Bone marrow (tissue), 2 donors: ENCODE data around the gene STX7.

ENCODE experiments used
- DNase-seq, 2 donors: peaks; one replicate each; lab custom pipeline; 2025; lab: John Stamatoyannopoulos, UW

The STX7 gene

DNA sequence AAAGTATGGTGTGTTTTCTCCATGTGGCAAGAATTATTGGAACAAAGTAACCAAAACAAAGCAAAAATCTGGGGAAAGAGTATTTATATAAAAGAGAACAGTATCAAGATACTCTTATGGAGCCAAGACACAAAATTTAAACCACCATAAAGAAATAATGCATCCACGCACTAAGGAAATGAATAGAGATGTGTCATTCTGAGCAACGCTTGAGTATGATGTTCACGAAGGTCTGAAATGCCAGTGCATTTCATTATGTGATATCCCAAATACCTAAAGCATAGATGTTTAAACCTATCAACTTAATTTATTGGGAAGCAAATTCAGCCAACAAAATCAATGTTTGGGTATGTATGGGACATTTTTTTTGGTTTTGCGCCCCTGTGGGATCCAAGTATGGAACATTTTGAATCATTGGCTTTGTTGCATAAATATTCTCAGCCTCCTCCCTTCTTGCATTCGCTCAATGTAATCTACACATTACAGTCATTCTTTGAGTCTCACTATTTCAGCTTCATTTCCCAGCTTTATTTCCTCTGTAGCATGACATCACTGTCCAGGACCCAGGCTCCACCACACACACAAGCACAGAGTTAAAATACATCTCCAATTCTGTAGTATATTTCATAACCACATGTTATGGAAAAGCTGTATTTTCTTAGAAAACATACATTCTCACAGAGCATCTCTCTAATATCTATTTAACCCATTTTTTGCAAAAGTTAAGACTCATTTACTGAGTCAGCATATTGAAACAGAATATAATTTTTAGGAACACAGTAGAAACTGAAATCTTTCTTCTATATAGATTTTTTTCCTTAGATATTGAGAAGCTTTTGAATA lies 100.0 kb downstream of the STX7 start:
- no peak for DNase-seq

DNA sequence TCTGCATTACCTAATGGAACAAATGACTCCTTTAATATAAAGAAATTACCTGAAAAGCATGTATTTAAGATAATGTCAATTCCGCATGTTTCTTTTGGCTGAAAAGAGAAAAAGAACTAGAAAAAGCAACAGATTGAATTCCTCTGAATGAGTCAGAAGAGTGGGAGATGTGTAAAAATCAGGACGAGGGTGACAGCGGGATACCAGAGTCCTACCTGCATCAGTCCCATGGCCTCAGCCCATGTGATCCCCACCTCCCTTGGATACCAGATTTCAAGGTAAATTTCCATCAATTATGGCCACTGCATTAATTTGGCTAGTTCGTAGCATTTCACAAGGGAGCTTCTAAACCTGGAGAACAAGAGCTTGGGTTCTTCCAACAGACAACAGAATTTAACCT lies 101.6 kb downstream of the STX7 start:
- DNase-seq: no peak

DNA sequence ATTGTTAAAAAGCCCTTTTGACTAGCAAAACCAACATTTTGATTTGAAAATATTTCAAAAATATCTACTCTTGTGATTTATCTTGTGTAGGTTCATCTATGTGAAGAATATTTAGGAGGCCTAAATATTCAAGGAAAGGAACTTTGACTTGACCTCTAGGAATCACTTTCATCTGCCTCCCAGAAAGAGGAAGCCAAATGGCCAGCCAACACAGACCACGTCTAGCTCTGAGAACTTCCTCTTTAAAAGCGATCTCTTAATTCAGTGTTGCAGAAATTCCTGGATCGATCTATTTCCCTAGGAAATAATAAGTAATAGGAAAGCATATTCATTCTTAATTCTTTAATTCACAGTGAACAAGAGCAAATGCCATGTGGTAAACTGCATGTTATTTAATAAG lies 102.1 kb downstream of the STX7 start:
- no peak for DNase-seq

DNA sequence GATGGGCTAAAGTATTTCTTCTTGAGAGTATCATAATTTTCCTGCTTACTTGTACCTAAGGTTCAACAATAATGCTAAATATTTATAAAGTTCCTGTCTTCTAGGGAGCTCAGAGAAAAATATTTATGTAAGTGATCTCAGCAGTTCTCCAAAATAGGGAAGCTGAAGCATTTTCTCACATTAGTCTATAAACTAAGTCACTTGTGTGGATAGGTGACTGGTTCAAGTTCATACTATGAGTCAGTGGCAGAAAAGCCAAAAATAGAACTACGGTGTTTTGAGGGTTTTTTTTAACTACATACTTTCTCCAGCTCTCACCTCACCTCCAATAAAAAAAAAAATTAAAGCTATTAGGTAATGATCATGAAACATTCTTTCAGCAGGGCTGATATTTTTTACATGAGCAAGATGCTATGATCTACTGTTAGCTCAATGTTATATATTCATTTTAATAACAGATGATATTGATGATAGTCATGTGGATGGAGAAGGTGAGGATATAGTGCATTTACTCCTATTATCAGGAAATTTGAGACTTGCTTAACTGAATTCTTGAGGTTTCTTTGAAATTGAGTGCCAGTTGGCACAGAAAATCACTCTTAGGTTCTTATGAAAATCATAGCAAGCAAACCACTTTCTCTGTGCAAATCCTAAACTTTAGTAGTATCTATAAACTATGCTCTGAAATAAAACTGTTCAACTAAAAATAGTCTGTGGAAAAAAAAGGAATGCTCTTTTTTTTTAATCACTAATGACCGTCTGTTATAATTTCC lies 107.6 kb downstream of the STX7 start:
- no peak for DNase-seq

DNA sequence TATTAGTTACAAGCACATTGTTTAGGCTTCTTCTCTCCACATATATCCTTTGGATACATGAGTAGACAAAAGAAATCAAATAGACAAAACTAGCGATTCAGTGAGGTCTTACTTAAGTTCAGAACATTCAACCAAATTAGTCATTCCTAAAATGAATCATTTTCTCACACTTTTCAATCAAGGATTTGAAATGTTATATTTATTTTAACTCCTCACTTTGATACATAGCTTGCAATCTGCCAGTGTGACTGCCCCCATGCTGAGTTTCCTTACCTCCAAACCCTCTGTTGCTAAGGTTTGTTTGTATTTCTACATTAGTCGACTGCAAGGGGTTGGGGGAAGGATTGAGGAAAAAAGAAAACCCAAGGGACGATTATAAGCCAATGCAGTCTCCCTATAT lies 108.2 kb downstream of the STX7 start:
- no peak for DNase-seq

DNA sequence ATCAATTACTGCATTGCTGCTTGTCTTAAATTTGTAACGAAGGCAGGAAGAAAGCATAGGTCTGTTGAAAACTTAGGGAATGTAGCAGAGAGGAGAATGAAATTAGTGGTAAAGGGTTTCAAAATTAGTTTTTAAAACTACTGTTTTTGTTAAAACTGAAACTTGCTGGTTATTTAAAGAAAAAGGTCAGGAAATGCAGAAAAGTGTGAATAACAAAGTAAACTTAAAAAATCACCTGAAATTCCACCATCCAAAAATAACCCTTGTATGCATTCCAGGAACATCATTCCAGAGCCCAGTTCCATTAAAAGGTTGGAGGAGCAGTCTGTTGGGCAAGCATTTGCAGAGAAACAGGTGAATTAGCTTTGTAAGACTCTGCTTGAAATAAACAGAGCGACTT lies 108.6 kb downstream of the STX7 start:
- DNase-seq: no peak

DNA sequence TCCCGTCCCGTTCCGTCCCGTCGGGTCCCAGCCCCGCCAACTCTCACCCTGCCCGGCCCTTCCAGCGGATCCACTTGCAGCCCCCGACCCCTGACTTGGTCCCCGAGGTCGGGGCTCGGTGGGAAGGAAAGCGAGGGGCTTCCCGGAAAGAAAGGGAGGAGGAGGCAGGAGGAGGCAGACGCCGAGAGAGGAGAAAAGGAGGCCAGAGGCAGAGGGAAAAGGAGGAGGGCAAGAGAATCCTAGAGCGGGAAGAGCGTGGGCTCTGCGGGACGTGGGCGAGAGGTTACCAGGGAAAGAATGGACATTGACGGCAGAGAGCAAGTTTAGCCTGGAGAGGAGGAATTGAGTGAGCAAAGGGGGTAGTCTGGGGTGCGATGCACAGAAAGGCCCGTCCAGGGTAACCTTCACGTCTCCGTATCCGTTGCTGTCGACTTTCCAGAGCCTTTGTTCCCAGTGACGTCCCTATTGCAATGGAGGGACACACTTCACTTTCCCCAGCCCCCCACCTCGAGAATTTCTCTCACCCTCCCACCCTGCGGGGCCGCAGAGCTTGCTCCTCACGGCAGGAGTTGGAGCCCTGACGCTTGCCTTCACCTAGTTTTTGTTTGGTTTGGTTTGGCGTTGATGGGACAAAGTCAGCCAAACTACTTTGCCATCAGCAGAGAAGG lies 111.2 kb downstream of the STX7 start:
- DNase-seq: no peak

DNA sequence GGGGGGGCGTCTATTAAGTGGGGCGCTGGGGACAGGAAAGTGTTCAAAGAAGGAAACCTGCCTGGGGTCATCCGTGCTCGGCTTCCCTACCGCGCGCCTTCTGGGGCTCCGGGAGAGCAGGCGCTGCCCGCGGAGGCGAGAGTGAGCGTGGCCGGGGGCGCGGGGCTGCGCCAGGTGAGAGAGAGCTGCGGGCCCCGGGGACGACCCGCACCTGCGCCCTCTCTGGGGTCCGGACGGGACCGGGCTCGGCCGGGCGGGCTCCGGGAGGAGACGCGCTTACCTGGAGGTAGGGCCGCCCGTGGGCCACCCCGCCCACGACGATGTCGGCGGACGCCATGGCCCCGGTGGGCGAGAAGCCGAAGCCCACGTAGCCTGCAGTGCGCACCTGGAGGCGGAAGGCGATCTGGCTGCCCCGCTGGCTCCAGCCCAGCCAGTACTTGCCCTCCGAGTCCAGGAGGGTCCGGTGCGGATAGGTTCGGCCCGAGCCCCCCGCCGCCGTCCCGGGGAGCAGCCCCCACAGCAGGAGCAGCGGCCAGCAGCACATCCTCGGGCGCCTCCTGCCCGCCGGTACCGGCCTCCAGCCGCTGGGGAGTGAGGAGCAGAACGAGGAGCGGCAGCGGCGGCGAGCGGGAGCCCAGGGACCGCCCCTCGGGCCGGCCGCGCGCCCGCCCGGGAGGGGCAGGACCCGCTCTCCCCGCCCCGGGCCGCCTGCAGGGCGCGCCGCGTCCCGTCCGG lies 111.9 kb downstream of the STX7 start, which contains the start of gene MOXD1:
TSS of gene MOXD1 (minus strand) at position 593 of the 735 bp plus-strand sequence. CDS start at position 544, 49 bp downstream.
- DNase-seq: no peak

DNA sequence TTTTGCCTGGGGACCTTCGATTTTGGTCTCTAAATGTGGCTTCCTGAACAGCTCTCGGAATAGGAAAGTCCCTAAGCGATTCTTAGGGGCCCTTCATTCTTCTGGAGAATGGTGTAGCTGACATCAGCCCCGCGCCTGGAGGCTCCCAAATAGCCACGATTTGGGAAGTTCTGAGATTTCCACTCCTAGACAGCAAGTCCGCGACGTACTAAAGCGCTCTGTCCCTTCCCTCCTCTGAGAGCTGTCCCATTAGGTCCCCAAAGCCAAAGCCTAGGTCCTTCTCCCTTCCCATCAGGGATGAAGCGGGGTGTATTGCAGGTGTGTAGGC lies 112.4 kb downstream of the STX7 start:
- DNase-seq: no peak

DNA sequence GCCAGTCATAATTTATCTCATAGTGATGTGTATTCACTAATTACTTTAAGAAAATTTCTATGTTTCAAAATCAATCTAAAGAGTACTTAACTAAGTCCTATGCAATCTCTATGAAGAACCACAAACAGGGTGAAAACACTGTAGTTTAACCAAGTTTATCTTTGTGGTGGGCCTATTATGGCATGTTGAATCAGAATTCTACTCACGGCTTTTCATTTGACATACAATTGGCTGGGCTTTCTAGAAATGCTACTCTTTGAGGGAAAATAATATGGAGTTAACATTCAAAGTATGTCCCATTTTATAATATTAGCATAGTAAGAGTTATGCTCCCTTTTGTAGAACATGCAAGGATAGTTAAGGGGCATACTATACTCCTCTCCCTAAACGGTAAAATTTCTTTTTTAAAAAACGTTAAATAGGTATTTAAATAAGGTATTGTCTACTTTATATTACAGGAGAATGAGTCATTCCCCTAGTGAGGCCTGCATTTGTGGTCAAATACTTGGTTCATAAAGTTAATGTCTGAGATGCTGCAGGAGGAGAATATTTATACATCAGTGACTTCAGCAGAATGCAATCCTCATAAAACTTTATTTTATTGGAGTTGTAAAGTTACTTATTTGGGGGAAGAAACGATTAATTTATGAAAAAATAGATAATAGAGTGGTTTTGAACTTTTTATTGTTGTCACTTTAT lies 113.4 kb downstream of the STX7 start:
- no peak for DNase-seq
